ENCODE measurements around the gene ZNF746. TPM values are rescaled to one million over a fixed set of nuclear protein-coding genes. Genes with fewer than 3 reads are reported as not detected.

ZNF746 gene
- total and polyA plus RNA-seq, 2 donors (not counting 3 experiments of a cell fraction or from before 2014, with no cell fraction given), result 10.5 to 20.8 TPM

DNA sequence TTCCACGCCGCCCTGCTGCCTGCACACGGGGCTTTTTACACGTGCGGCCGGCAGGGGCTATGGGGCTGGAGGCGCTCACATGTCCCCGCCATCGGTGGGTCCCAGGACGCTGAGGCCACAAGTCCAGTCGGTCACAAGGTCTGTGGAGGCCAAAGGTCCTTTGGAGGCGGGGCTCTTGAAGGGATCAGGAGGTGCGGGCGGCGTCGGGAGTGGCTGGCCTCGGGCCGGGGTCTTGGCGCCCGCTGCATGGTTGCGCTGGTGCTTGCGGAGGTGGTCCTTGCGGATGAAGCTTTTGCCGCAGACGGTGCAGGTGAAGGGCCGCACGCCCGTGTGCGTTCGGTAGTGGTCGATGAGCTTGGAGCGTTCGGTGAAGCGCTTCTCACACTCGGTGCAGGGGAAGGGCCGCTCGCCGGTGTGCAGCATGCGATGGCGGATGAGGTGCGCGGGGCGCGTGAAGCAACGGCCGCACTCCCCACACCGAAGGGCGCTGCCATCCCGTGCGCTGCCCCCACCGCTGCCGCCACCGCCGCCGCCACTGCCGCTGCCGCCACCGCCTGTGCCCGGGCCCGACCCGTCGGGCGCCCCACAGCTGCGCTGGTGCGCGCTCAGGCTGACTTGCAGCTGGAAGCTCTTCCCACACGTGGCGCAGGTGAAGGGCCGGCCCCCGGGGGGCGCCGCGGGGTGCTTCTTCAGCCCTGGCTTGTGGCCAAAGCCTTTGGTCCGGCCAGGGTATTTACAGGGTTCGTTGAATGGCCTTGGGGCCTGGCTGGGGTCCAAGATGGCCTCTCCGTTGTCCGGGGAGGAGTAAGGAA lies 23.1 kb downstream of the ZNF746 start:
- no peaks in the 10 kb centered on the region for H3K4me1 ChIP-seq (ENCODE audit: control insufficient read depth, extremely low read depth, insufficient read depth, low read length)
- no peaks in the 10 kb centered on the region for H3K27me3 ChIP-seq (ENCODE audit: control insufficient read depth in 2 of 2, insufficient read depth in 2 of 2, low read length in 2 of 2)
- FAIRE-seq (no peak), DNase-seq (ENCODE audit: low read depth, low spot score) (no peak)
- H3K27ac ChIP-seq (ENCODE audit: insufficient read depth, low read depth, low read length), result no peak overlapping the region
- H3K9me3 ChIP-seq (replicated peaks; ENCODE audit: control insufficient read depth, insufficient read depth, low read length), result no peaks in the 10 kb centered on the region
- peaks cover 0 to 28% of the 10 kb centered on the region in 2 experiments for H3K36me3 ChIP-seq (ENCODE audit: control insufficient read depth in 2 of 2, extremely low read depth in 1 of 2, insufficient read depth in 2 of 2, low read length in 2 of 2)
- CTCF ChIA-PET, result interaction anchor here (1.8 kb wide), 1 partner anchor 14 kb away, joined by 6 read pairs; the partner anchor contains the start of gene ZNF777
- TF ChIP-seq MYC (IDR thresholded peaks at IDR 0.05; ENCODE audit: low read depth, low read length) (no peak), FOS (IDR thresholded peaks at IDR 0.05; ENCODE audit: borderline replicate concordance, insufficient read depth, low read length) (no peak), EZH2 (IDR thresholded peaks at IDR 0.05; ENCODE audit: borderline replicate concordance, low read depth, low read length, severe bottlenecking) (no peak), POLR2AphosphoS5 (IDR thresholded peaks at IDR 0.05; ENCODE audit: insufficient read depth, low read depth, low read length) (no peak), GATA2 (IDR thresholded peaks at IDR 0.05; ENCODE audit: insufficient read depth, insufficient read length, low read depth, low read length) (no peak), JUN (IDR thresholded peaks at IDR 0.05; ENCODE audit: borderline replicate concordance, insufficient read depth, insufficient read length, low read depth) (no peak), POLR2A (IDR thresholded peaks at IDR 0.05; ENCODE audit: low read depth, low read length) (no peak)
- TF ChIP-seq, protein P1, sequence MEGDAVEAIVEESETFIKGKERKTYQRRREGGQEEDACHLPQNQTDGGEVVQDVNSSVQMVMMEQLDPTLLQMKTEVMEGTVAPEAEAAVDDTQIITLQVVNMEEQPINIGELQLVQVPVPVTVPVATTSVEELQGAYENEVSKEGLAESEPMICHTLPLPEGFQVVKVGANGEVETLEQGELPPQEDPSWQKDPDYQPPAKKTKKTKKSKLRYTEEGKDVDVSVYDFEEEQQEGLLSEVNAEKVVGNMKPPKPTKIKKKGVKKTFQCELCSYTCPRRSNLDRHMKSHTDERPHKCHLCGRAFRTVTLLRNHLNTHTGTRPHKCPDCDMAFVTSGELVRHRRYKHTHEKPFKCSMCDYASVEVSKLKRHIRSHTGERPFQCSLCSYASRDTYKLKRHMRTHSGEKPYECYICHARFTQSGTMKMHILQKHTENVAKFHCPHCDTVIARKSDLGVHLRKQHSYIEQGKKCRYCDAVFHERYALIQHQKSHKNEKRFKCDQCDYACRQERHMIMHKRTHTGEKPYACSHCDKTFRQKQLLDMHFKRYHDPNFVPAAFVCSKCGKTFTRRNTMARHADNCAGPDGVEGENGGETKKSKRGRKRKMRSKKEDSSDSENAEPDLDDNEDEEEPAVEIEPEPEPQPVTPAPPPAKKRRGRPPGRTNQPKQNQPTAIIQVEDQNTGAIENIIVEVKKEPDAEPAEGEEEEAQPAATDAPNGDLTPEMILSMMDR (IDR thresholded peaks at IDR 0.05; ENCODE audit: extremely low read depth in 1 of 2, insufficient read depth in 1 of 2, low read depth in 1 of 2, low read length in 2 of 2), result no peak
- TF ChIP-seq, protein P2, sequence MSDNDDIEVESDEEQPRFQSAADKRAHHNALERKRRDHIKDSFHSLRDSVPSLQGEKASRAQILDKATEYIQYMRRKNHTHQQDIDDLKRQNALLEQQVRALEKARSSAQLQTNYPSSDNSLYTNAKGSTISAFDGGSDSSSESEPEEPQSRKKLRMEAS (IDR thresholded peaks at IDR 0.05; ENCODE audit: insufficient read depth, insufficient read length), result no peak
- intact Hi-C loops (cut with micrococcal nuclease), result no loop called here
- H3K9me1 ChIP-seq (replicated peaks; ENCODE audit: control insufficient read depth, extremely low read depth, insufficient read depth, low read length), result no peaks in the 10 kb centered on the region
- H2AFZ ChIP-seq (ENCODE audit: low read depth, low read length), result no peak overlapping the region
- H3K4me3 ChIP-seq (replicated peaks in 1 of 3; ENCODE audit: insufficient read depth in 1 of 3, low read depth in 1 of 3, low read length in 3 of 3), result no peak overlapping the region
- peaks cover 3% of the 10 kb centered on the region for H3K79me2 ChIP-seq (ENCODE audit: control insufficient read depth, insufficient read depth, low read length)
- no peaks in the 10 kb centered on the region for H4K20me1 ChIP-seq (replicated peaks; ENCODE audit: control insufficient read depth, extremely low read depth, insufficient read depth, low read length)
- POLR2A ChIA-PET, result no interaction called here
- no peak overlapping the region for H3K4me2 ChIP-seq (ENCODE audit: insufficient read depth, low read length)
- no peak overlapping the region for H3K9ac ChIP-seq (replicated peaks; ENCODE audit: extremely low read depth, insufficient read depth, low read length)
- dilution Hi-C loops (cut with MboI; ENCODE audit: extremely low pct_ligation_motif_present, low sequenced_read_pairs), result no loop called here
- BruUV-seq (replicated peaks), result no TSS peak
